Adipocyte (in vitro differentiated cells): ENCODE results near the gene NUF2.

Experiments
- DNase-seq: peaks from one replicate; pipeline ENCODE4 v3.0.0-alpha.2; 2015; ENCODE audit warnings: low read depth
- H3K27me3 ChIP-seq: replicated peaks from 2 replicates; pipeline ENCODE4 v1.7.0; 2013; ENCODE audit warnings: mild to moderate bottlenecking, low read length, moderate library complexity; ENCODE audit not compliant: control insufficient read depth, insufficient read depth
- H3K36me3 ChIP-seq: 2 replicates; pipeline ENCODE4 v1.7.0; 2013; ENCODE audit warnings: low read length, mild to moderate bottlenecking, moderate library complexity; ENCODE audit not compliant: control insufficient read depth, insufficient read depth, severe bottlenecking
- H3K4me1 ChIP-seq: 2 replicates; pipeline ENCODE4 v1.7.0; 2013; ENCODE audit warnings: mild to moderate bottlenecking, low read length, moderate library complexity; ENCODE audit not compliant: control insufficient read depth, insufficient read depth
- H3K4me3 ChIP-seq: 2 replicates; pipeline ENCODE4 v1.7.0; 2013; ENCODE audit warnings: mild to moderate bottlenecking, low read length, moderate library complexity
- H3K9ac ChIP-seq: 2 replicates; pipeline ENCODE4 v1.7.0; 2013; ENCODE audit warnings: mild to moderate bottlenecking, low read length, moderate library complexity
- H3K9me3 ChIP-seq: 2 replicates; pipeline ENCODE4 v1.7.0; 2013; ENCODE audit warnings: mild to moderate bottlenecking, low read length, moderate library complexity; ENCODE audit not compliant: control insufficient read depth

The NUF2 gene

GRCh38 chr1:163378554-163378953, 56.8 kb downstream of the NUF2 start:
- no peaks in the 10 kb centered on the region for H3K4me1 ChIP-seq
- H3K9me3 ChIP-seq = no peaks in the 10 kb centered on the region
- H3K27me3 ChIP-seq = no peaks in the 10 kb centered on the region
- DNase-seq = no peak
- no peak overlapping the region for H3K9ac ChIP-seq
- no peak overlapping the region for H3K4me3 ChIP-seq
- no peaks in the 10 kb centered on the region for H3K36me3 ChIP-seq

- Histone ChIP-seq H3K27me3 (no peaks in the 10 kb centered on the region), H3K36me3 (no peaks in the 10 kb centered on the region), H3K4me3 (no peak overlapping the region), H3K4me1 (no peaks in the 10 kb centered on the region), H3K9me3 (no peaks in the 10 kb centered on the region), H3K9ac (no peak overlapping the region)
- no peak for DNase-seq
Measured at GRCh38 chr1:163379801-163380200, 58.0 kb downstream of the NUF2 start.

GRCh38 chr1:163381487-163382184, 59.9 kb downstream of the NUF2 start:
- Histone ChIP-seq H3K4me3 (no peak overlapping the region), H3K4me1 (no peaks in the 10 kb centered on the region), H3K36me3 (no peaks in the 10 kb centered on the region), H3K9ac (no peak overlapping the region), H3K27me3 (no peaks in the 10 kb centered on the region), H3K9me3 (no peaks in the 10 kb centered on the region)
- DNase-seq = no peak

- no peak overlapping the region for H3K4me3 ChIP-seq
- H3K27me3 ChIP-seq = no peaks in the 10 kb centered on the region
- H3K36me3 ChIP-seq = no peaks in the 10 kb centered on the region
Measured at GRCh38 chr1:163382395-163382794, 60.6 kb downstream of the NUF2 start.

GRCh38 chr1:163387146-163387545, 65.4 kb downstream of the NUF2 start:
- peaks cover 3% of the 10 kb centered on the region for H3K27me3 ChIP-seq
- no peaks in the 10 kb centered on the region for H3K9me3 ChIP-seq
- no peaks in the 10 kb centered on the region for H3K36me3 ChIP-seq
- H3K4me1 ChIP-seq = no peaks in the 10 kb centered on the region
- DNase-seq = no peak
- H3K9ac ChIP-seq = no peak overlapping the region
- H3K4me3 ChIP-seq = no peak overlapping the region

More at GRCh38 chr1:163382395-163382794, 60.6 kb downstream of the NUF2 start:
- no peak for DNase-seq
- H3K9me3 ChIP-seq = no peaks in the 10 kb centered on the region
- no peaks in the 10 kb centered on the region for H3K4me1 ChIP-seq
- no peak overlapping the region for H3K9ac ChIP-seq

GRCh38 chr1:163388970-163389369, 67.2 kb downstream of the NUF2 start:
- no peak overlapping the region for H3K9ac ChIP-seq
- H3K36me3 ChIP-seq = no peaks in the 10 kb centered on the region
- peaks cover 3% of the 10 kb centered on the region for H3K27me3 ChIP-seq
- H3K4me3 ChIP-seq = no peak overlapping the region
- no peaks in the 10 kb centered on the region for H3K4me1 ChIP-seq
- DNase-seq = no peak
- no peaks in the 10 kb centered on the region for H3K9me3 ChIP-seq

- Histone ChIP-seq H3K4me3 (no peak overlapping the region), H3K27me3 (peaks cover 16% of the 10 kb centered on the region), H3K36me3 (no peaks in the 10 kb centered on the region), H3K4me1 (no peaks in the 10 kb centered on the region), H3K9ac (no peak overlapping the region), H3K9me3 (no peaks in the 10 kb centered on the region)
- no peak for DNase-seq
Measured at GRCh38 chr1:163395790-163396189, 74.0 kb downstream of the NUF2 start.

GRCh38 chr1:163397451-163398200, 75.9 kb downstream of the NUF2 start:
- Histone ChIP-seq H3K4me3 (no peak overlapping the region), H3K4me1 (no peaks in the 10 kb centered on the region), H3K36me3 (no peaks in the 10 kb centered on the region), H3K9ac (no peak overlapping the region), H3K9me3 (no peaks in the 10 kb centered on the region), H3K27me3 (peaks cover 16% of the 10 kb centered on the region)
- no peak for DNase-seq

- Histone ChIP-seq H3K9me3 (no peaks in the 10 kb centered on the region), H3K36me3 (no peaks in the 10 kb centered on the region), H3K9ac (no peak overlapping the region), H3K27me3 (peaks cover 16% of the 10 kb centered on the region), H3K4me1 (no peaks in the 10 kb centered on the region), H3K4me3 (no peak overlapping the region)
- no peak for DNase-seq
Measured at GRCh38 chr1:163399001-163399400, 77.2 kb downstream of the NUF2 start.

- Histone ChIP-seq H3K27me3 (peaks cover 19% of the 10 kb centered on the region), H3K4me1 (no peaks in the 10 kb centered on the region), H3K36me3 (no peaks in the 10 kb centered on the region), H3K9me3 (no peaks in the 10 kb centered on the region), H3K4me3 (no peak overlapping the region), H3K9ac (no peak overlapping the region)
- DNase-seq = no peak
Measured at GRCh38 chr1:163399976-163400601, 78.3 kb downstream of the NUF2 start.

- Histone ChIP-seq H3K27me3 (peaks cover 27% of the 10 kb centered on the region), H3K9me3 (no peaks in the 10 kb centered on the region), H3K36me3 (no peaks in the 10 kb centered on the region), H3K4me1 (no peaks in the 10 kb centered on the region), H3K4me3 (no peak overlapping the region), H3K9ac (no peak overlapping the region)
- DNase-seq = no peak
Measured at GRCh38 chr1:163401211-163401610, 79.5 kb downstream of the NUF2 start.
